Measurements from ENCODE around the gene CHCHD6.

The CHCHD6 gene

DNA sequence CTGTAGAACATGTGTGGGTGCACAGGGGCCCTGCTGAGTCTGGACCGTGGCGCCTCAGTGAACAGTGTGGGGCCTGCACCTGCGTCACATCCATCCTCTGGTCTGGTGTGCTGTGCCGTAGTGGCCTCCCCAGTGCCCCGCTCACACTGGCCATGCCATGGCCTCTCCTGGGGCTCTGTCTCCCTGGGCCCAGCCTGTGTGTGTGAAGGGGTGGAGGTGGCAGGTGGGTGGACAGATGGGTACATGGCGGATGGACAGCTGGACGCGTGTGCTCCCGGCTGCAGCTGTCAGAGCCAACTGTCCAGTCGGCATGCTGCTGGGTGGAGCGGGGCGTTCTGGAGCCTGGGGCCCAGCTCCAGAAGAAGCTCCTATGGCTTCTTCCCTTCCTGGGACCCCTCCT, 296.7 kb downstream of the CHCHD6 start:
- in situ Hi-C loops (cut with HindIII; ENCODE audit: low sequenced_read_pairs), result no loop called here

DNA sequence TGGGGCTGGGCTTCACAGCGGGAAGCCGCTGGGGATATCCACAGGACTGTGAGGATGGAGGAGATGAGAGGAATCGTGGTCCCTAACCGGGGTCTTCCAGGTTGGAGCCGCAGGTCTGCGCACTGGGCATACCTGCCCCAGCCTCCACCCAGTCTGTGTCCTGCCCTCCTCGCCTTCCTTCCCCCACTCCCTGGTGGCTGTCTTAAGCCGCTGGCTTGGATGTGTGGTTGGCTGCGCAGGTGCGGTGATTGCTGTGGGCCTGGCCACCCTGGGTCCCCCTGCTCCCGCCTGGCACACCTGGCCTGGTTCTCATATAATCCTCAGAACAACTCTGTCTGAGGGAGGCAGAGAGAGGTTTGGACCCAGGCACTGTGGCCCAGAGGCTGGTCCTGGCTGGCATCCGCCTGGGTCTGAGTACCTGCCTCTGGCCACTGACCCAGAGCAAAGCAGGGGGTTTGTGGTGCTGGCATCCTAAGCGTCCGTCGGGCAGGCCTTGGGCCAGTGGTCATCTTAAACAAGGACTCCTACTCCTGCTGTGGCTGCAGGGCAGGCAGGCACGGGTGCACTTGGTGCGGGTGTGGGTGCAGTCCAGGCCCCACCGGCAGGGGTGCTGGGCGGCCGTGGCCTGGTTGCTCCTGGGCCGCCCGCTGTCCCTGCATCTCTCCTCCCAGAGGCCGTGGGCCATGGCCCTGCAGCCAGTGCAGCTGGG, 297.6 kb downstream of the CHCHD6 start:
- in situ Hi-C loops (cut with HindIII; ENCODE audit: low sequenced_read_pairs), result no loop called here

DNA sequence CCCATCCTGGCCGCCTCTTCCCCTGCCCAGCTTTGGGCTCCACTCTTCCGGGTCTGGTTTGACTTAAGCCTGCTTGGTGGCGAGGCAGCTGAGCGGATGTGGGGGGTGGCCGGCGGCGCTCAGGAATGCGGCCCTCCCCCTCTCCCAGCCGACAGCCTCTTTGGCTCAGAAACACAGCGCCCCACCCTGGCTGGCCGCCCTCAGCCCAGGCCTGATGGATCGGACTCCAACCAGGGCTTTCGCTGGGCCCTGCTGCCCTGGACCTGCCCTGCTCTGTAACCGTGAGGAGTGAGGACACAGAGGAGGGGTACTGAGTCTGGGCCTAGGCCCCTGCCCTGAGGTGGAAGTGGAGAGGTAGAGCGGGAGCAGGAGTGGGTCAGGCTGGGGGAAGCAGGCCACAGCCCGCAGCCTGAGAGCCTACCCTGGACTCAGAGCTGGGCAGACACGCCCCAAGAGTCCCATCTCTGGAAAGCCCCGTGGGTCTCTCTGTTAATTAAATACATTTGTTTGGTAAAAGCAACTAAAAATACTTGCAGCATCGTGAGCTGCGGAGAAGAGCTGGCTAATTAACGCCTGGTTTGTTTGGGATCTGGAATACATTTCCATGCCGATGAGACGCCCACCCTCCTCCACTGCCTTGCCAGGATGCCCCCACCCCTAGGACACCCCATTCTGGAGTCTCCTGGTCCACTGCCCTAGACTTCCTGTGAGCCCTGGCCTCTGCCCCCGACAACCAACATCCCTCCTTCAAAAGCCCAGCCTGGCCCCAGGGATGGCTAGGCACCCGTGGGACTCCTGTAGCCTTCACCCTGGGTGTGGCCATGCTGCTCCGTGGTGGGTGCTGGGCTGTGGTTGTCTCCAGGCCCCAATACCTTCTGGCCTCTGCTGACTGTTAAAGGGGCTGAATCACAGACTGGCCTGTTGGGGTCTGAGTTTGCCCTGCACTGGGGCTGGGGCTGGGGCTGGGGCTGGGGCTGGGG, 298.4 kb downstream of the CHCHD6 start:
- in situ Hi-C loops (cut with HindIII; ENCODE audit: low sequenced_read_pairs), result no loop called here

DNA sequence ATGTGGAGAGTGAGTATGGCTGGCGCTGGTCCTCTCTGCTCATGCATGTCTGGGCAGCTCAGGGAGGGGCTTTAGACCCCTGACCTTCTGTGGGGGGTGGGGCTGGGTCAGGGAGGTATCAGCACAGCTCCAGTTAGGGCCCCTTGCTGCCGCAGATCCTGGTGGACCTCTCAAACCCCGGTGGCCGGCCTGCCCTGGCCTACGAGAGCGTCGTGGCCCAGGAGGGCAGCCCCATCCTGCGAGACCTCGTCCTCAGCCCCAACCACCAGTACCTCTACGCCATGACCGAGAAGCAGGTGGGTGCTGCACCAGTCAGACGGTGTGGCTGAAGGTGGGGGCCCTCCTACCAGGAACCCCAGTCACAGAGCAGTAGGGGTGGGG, 299.1 kb downstream of the CHCHD6 start:
- in situ Hi-C loops (cut with HindIII; ENCODE audit: low sequenced_read_pairs), result no loop called here

DNA sequence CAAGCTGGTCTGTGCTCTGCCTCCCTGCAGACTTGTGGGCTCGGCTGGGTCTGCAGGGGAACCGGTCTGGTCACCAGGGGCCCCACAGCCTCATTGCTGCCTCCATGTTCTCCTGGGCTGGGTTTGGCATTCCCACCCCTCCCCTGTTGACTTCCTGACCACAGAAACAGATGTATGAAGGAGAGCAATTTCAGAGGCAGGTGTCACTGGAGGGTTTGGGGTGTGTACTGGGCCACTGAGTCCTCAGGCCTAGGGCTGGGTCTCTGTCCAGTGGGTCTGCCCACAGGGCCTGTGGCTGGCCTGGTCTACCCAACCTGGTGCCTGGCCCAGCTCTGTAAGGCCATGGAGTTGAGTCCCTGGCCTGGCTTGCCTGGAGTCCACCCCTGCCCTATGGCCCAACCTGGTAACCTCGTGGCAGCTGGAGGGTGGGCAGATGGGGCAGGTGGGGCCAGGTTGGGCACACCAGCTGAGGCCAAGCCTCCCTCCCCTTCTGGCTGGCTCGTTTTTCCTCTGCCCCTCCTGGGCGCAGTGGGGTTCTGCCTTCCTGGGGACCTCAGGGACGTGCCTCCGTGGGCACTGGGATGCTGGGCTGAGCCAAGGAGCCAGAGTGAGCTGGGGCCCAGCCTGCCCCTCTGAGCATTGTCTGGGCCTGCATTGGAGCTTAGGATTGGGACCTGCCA, 299.7 kb downstream of the CHCHD6 start:
- in situ Hi-C loops (cut with HindIII; ENCODE audit: low sequenced_read_pairs), result no loop called here

DNA sequence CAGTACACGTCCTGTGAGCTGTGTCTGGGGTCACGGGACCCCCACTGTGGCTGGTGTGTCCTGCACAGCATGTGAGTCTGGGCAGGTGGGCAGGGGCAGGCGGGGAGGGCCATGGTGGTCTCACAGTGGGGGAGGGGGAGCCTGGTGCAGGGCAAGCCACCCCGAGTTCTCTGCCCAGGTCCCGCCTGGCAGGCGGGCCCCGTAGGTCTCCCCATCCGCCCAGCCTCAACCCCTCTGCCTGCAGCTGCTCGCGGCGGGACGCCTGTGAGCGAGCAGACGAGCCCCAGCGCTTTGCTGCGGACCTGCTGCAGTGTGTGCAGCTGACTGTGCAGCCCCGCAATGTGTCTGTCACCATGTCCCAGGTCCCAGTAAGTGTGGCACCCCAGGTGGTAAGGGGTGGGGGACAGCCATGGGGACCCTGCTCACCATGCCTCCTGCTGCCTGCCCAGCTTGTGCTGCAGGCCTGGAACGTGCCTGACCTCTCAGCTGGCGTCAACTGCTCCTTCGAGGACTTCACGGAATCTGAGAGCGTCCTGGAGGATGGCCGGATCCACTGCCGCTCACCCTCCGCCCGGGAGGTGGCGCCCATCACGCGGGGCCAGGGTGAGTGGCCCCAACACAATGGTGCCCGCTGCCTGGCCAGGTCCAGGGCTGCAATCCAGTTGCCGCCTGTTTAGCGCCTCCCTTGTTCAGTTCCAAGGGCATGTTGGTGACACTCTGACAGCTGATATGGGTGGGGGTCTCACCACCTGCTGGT, 300.8 kb downstream of the CHCHD6 start:
- in situ Hi-C loops (cut with HindIII; ENCODE audit: low sequenced_read_pairs), result no loop called here

DNA sequence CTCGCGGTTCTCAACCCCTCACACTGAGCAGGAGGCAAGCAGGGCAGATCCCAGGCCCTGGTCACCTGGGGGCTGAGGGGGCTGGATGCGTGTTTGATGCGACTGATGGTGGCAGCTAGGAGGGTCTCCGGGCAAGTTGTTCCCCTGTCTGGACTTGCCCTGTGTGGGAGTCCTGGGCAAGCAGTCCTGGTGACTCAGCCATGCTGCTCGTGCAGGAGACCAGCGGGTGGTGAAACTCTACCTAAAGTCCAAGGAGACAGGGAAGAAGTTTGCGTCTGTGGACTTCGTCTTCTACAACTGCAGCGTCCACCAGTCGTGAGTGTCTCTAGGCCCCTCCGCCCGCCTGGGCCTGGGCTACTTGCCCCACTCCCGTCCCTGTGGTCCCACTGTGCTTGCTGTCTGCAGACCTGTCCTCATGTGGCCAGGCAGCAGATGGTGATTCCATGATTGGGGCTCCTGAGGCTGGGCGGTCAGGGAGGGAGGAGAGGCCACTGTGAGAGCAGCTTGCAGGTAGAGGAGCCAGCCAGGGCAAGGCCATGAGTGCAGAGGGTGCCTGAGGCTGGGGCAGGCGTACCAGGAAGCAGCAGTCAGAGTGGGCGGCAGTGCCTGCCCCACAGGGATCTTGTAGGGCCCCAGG, 301.9 kb downstream of the CHCHD6 start:
- in situ Hi-C loops (cut with HindIII; ENCODE audit: low sequenced_read_pairs), result no loop called here

DNA sequence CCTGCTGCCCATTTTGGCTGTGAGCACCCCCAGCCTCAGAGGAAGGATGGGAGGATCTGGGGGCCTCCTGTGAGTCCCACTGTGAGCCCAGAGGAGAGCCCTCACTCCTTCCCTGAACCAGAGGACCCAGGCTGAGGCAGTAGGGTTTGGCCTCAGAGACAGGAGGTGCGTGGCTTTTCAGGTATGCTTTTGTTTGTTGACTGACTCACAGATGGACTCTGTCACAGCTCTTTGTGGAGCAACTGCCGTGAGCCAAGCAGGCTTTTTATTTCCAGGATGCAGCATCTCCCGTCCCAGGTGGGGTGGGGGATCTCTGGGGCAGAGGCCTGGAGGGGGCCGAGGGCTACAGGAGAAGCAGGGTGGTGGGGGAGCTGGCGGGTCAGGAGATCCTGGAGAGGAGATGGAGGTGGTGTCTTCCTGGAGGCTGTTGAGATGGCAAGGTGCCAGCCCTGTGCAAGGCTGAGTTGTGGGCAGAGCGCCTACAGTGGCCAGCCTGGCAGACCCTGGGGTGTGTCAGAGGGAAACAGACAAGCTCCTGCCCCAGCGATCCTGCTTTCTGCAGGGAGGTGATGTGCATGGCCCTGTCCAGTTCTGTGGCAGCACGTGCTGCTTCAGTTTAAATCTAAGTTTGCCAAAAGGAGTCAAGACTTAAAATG, 302.9 kb downstream of the CHCHD6 start:
- in situ Hi-C loops (cut with HindIII; ENCODE audit: low sequenced_read_pairs), result no loop called here

DNA sequence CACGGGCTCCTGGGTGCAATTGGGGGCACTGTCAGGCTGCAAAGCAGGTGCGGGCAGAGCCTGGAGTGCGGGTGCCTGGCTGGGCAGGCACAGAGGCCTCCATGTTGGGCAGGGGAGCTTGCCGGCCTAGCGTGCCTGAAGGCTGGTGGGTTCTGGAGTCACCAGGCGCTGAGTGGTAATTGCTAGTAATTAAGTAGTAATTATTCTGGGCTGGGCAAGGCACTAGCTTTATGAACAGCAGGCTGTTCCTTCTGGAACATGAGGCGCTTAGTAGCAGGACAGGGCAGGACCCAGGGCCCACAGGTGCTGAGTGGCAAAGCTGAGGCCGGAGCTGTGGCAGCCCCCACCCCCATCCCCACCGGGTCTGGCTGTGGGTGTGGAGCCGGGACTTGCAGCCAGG, 304.2 kb downstream of the CHCHD6 start:
- in situ Hi-C loops (cut with HindIII; ENCODE audit: low sequenced_read_pairs), result no loop called here

DNA sequence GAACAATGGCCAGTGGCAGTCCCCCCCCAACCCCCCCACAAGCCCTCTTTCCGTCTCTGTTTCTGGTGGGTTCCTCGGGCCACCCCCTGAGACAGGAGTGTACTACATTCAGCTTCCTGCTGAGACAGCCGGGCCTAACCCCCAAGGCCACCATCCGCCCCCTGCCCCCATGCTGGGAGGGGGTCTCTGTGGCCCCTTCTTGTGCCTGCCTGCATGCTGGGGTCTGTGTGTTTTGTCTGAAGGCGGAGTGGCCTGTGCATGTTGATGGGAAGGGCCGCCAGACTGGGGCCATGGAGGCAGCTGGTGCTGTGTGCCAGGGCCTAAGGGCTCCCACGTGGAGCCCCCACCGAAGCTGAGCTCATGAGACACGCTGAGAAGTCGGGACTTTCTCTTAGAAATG, 305.5 kb downstream of the CHCHD6 start:
- in situ Hi-C loops (cut with HindIII; ENCODE audit: low sequenced_read_pairs), result no loop called here

All from DLD1 (cell line).